OCI-LY7 (cell line): Measurements from ENCODE around the gene THOC1. TPM values are rescaled to one million over a fixed set of nuclear protein-coding genes. Genes with fewer than 3 reads are reported as not detected.

Experiments
- BruUV-seq: library from RNA; stranded (reverse); fragments of 400-500 nt; replicated peaks from 2 replicates; lab custom pipeline; 2021; lab: Mats Ljungman, UMichigan
- CTCF ChIA-PET: fragments of 300-600 bp; sonication (Branson Sonifier 250); formaldehyde crosslinking; loops from one replicate; lab custom pipeline; 2022; ENCODE audit warnings: antibody characterized with exemption; ENCODE audit not compliant: unreplicated experiment; lab: Charles Lee
- POLR2A ChIA-PET: fragments of 300-600 bp; sonication (Branson Sonifier 250); formaldehyde crosslinking; loops from one replicate; lab custom pipeline; 2022; ENCODE audit warnings: antibody characterized with exemption; lab: Charles Lee
- DNase-seq: peaks from one replicate; pipeline ENCODE4 v3.0.0-alpha.2; 2015; ENCODE audit warnings: low spot score
- H2AFZ ChIP-seq: fragments of 200-600 bp; sonication (generic), shearing (Covaris generic); 2 replicates; pipeline ENCODE4 v1.6.1; 2014; ENCODE audit warnings: mild to moderate bottlenecking, antibody characterized with exemption, low read length, moderate library complexity
- H3K27ac ChIP-seq: fragments of 200-600 bp; sonication (generic); 2 replicates; pipeline ENCODE4 v1.5.1; 2014; ENCODE audit warnings: mixed run types, low read depth, mild to moderate bottlenecking, moderate library complexity, low read length, inconsistent platforms; ENCODE audit not compliant: poor library complexity, severe bottlenecking
- H3K36me3 ChIP-seq: fragments of 200-600 bp; sonication (generic); 2 replicates; pipeline ENCODE4 v1.6.1; 2014; ENCODE audit warnings: mild to moderate bottlenecking, antibody characterized with exemption, low read length, moderate library complexity, mixed read lengths; ENCODE audit not compliant: insufficient read depth
- H3K4me1 ChIP-seq: fragments of 200-600 bp; sonication (generic); 2 replicates; pipeline ENCODE4 v1.5.1; 2014; ENCODE audit warnings: mild to moderate bottlenecking, low read length; ENCODE audit not compliant: insufficient read depth, poor library complexity, severe bottlenecking
- H3K4me2 ChIP-seq: fragments of 200-600 bp; sonication (generic); 2 replicates; pipeline ENCODE4 v1.6.1; 2014; ENCODE audit warnings: mild to moderate bottlenecking, low read length
- H3K4me3 ChIP-seq: fragments of 200-600 bp; sonication (generic); 2 replicates; pipeline ENCODE4 v1.5.1; 2014; ENCODE audit warnings: mild to moderate bottlenecking, low read depth, low read length; ENCODE audit not compliant: poor library complexity, severe bottlenecking
- H3K79me2 ChIP-seq: fragments of 200-600 bp; sonication (generic); 2 replicates; pipeline ENCODE4 v1.6.1; 2016; ENCODE audit warnings: low read depth, mild to moderate bottlenecking, low read length, moderate library complexity, mixed read lengths; ENCODE audit not compliant: insufficient read depth
- H3K9me2 ChIP-seq: fragments of 200-600 bp; sonication (generic); 2 replicates; pipeline ENCODE4 v1.6.1; 2016; ENCODE audit warnings: mild to moderate bottlenecking, low read length, mixed read lengths; ENCODE audit not compliant: insufficient read depth
- H3K9me3 ChIP-seq: fragments of 200-600 bp; sonication (generic); 2 replicates; pipeline ENCODE4 v1.6.1; 2014; ENCODE audit warnings: mild to moderate bottlenecking, mixed run types, low read length, mixed read lengths
- H4K20me1 ChIP-seq: fragments of 200-600 bp; sonication (generic); 2 replicates; pipeline ENCODE4 v1.6.1; 2014; ENCODE audit warnings: mild to moderate bottlenecking, antibody characterized with exemption, low read length, moderate library complexity, mixed read lengths; ENCODE audit not compliant: insufficient read depth
- EZH2phosphoT487 ChIP-seq: fragments of 200-600 bp; sonication (generic); IDR thresholded peaks from 2 replicates; pipeline ENCODE4 v1.6.1; 2018; ENCODE audit warnings: low read depth, borderline replicate concordance, mild to moderate bottlenecking, mixed run types, antibody characterized with exemption, low read length, moderate library complexity, mixed read lengths
- intact Hi-C: fragments of 100-400 bp; cut with micrococcal nuclease; formaldehyde crosslinking; loops from one replicate; pipeline ENCODE4 v1.10.0; 2022; ENCODE audit not compliant: unreplicated experiment
- total RNA-seq, 2 experiments: library from RNA; depleted of rRNA in 1 of 2; stranded (reverse); fragments of >200 nt in 1 of 2; shearing (Covaris generic) in 1 of 2; gene quantifications; 2 replicates each; pipeline ENCODE4 v1.2.3, GENCODE V29; 2014 to 2022
- TF ChIP-seq, protein P1 (sequence below): fragments of 200-600 bp; sonication (generic); conservative IDR thresholded peaks from 2 replicates; pipeline ENCODE4 v1.5.1; 2014; ENCODE audit warnings: mild to moderate bottlenecking, antibody characterized with exemption, low read length, moderate library complexity, mixed read lengths

The THOC1 gene
- total RNA-seq, 2 experiments from 2014 or later: 70.4 to 74.6 TPM

DNA sequence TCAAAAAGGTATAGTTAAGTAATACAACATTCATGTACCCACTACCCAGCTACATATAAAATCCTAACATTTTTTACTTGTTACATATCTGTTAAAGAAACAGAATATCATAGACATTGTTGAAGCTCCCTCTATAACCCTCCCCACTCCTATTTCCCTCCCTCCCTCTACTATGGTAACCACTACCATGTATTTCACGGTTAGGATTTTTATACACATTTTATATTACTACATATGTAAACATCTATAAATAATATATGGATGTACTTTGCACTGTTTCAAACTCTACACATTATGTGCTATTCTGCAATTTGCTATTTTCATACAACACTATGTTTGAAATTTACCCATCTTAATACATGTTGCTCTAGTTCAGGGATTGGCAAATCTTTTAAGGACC lies 36.3 kb downstream of the THOC1 start:
- Histone ChIP-seq H3K36me3 (peaks cover 58% of the 10 kb centered on the region), H3K4me3 (no peak overlapping the region), H3K9me3 (no peaks in the 10 kb centered on the region), H3K4me1 (no peaks in the 10 kb centered on the region), H3K4me2 (no peak overlapping the region), H3K9me2 (no peaks in the 10 kb centered on the region), H3K27ac (no peak overlapping the region), H4K20me1 (no peaks in the 10 kb centered on the region), H3K79me2 (no peaks in the 10 kb centered on the region), H2AFZ (no peak overlapping the region)
- TF ChIP-seq EZH2phosphoT487: no peak
- TF ChIP-seq, protein P1, sequence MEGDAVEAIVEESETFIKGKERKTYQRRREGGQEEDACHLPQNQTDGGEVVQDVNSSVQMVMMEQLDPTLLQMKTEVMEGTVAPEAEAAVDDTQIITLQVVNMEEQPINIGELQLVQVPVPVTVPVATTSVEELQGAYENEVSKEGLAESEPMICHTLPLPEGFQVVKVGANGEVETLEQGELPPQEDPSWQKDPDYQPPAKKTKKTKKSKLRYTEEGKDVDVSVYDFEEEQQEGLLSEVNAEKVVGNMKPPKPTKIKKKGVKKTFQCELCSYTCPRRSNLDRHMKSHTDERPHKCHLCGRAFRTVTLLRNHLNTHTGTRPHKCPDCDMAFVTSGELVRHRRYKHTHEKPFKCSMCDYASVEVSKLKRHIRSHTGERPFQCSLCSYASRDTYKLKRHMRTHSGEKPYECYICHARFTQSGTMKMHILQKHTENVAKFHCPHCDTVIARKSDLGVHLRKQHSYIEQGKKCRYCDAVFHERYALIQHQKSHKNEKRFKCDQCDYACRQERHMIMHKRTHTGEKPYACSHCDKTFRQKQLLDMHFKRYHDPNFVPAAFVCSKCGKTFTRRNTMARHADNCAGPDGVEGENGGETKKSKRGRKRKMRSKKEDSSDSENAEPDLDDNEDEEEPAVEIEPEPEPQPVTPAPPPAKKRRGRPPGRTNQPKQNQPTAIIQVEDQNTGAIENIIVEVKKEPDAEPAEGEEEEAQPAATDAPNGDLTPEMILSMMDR: no peak
- DNase-seq: no peak
- ChIA-PET POLR2A (interaction anchor here (0.5 to 0.9 kb wide), 4 partner anchors 11 to 31 kb away, joined by 3 to 4 read pairs (median 4); no protein-coding TSS in a partner anchor), CTCF (no interaction called here)
- BruUV-seq: no TSS peak
- intact Hi-C loops: no loop called here

DNA sequence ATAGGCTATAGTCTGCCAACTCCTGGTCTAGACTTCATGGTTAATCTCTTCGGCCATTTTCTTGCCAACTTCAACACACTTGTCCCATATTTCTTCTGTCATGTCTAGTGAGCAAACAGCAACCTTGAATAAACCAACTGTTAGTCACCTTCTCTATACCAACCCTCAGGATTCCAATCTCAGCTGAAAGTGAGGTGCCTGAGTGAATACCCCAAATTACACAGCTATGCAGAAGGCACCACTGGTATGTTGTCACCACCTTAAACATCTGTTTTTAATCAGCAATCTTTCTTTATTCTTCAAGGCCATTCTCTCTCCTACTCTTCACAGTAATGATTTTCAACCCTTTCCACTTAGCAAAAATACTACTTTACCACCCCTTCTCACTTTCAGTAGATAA lies 39.3 kb downstream of the THOC1 start:
- Histone ChIP-seq H3K79me2 (no peaks in the 10 kb centered on the region), H3K27ac (no peak overlapping the region), H3K9me2 (no peaks in the 10 kb centered on the region), H2AFZ (no peak overlapping the region), H4K20me1 (no peaks in the 10 kb centered on the region), H3K4me1 (no peaks in the 10 kb centered on the region), H3K4me2 (no peak overlapping the region), H3K9me3 (no peaks in the 10 kb centered on the region), H3K4me3 (no peak overlapping the region), H3K36me3 (peaks cover 68% of the 10 kb centered on the region)
- DNase-seq: no peak
- ChIA-PET POLR2A (no interaction called here), CTCF (no interaction called here)
- BruUV-seq: no TSS peak
- TF ChIP-seq EZH2phosphoT487: no peak
- TF ChIP-seq, protein P1: no peak
- intact Hi-C loops: loop anchor here (10.0 kb wide), 1 partner anchor 46 kb away; no protein-coding TSS in a partner anchor

DNA sequence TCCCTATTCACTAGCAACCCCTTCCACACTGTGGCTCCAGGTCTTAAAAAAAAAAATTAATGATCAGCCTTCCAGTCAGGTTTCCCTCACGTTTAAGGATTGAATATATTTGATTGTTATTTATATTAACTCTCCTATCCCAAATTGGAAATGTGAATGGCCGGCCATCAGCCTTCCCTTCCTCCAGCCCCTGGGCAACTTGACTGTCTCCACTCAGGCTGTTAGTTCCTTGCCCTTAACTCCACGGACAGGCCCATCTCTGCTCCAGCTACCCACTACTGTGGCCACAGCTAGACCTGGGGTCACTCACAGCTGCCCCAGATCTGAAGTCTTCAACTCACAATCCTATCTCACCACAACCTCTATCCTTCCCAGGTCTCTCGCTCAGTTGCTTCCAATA lies 39.9 kb downstream of the THOC1 start:
- Histone ChIP-seq H3K36me3 (peaks cover 74% of the 10 kb centered on the region), H3K27ac (no peak overlapping the region), H3K9me3 (no peaks in the 10 kb centered on the region), H3K9me2 (no peaks in the 10 kb centered on the region), H3K4me1 (no peaks in the 10 kb centered on the region), H2AFZ (no peak overlapping the region), H4K20me1 (no peaks in the 10 kb centered on the region), H3K4me2 (no peak overlapping the region), H3K79me2 (no peaks in the 10 kb centered on the region), H3K4me3 (no peak overlapping the region)
- no peak for DNase-seq
- ChIA-PET POLR2A (interaction anchor here (1.2 kb wide), 1 partner anchor 35 kb away, joined by 4 read pairs; no protein-coding TSS in a partner anchor), CTCF (no interaction called here)
- intact Hi-C loops: loop anchor here (10.0 kb wide), 1 partner anchor 47 kb away; no protein-coding TSS in a partner anchor
- TF ChIP-seq, protein P1: no peak
- no peak for TF ChIP-seq EZH2phosphoT487
- no TSS peak for BruUV-seq
